ENCODE results near the gene CD248. TPM values are rescaled to one million over a fixed set of nuclear protein-coding genes. Genes with fewer than 3 reads are reported as not detected.

Gene CD248
- total RNA-seq, 2 experiments from 2014 or later: 3.3 to 3.4 TPM

GRCh38 chr11:66339162-66339675, 22.4 kb upstream of the CD248 start:
- peaks cover 36% of the 10 kb centered on the region for H3K4me1 Mint-ChIP-seq (ENCODE audit: low read depth)
- POLR2A ChIA-PET: no interaction called here
- Histone ChIP-seq H3K4me1 (ENCODE audit: insufficient read depth, low read length) (peaks cover 39% of the 10 kb centered on the region), H3K9me3 (ENCODE audit: control insufficient read depth in 1 of 2, insufficient read depth in 1 of 2, low read length in 2 of 2) (no peaks in the 10 kb centered on the region), H3K4me3 (ENCODE audit: low read length) (no peak overlapping the region), H3K36me3 (ENCODE audit: insufficient read depth, low read length) (peaks cover 55% of the 10 kb centered on the region), H3K27ac (ENCODE audit: low read depth in 1 of 2, low read length in 2 of 2) (no peak overlapping the region), H3K27me3 (ENCODE audit: control insufficient read depth in 1 of 2, insufficient read depth in 2 of 2, low read length in 2 of 2) (no peaks in the 10 kb centered on the region)
- H3K27me3 Mint-ChIP-seq: no peaks in the 10 kb centered on the region
- ATAC-seq (ENCODE audit: poor library complexity) (no peak), DNase-seq (no peak)
- no peak for TF ChIP-seq CTCF (IDR thresholded peaks at IDR 0.05)
- intact Hi-C loops (cut with DNase I, micrococcal nuclease): no loop called here
- no peaks in the 10 kb centered on the region for H3K9me3 Mint-ChIP-seq
- CTCF ChIA-PET: no interaction called here
- H3K27ac Mint-ChIP-seq: no peak overlapping the region
- no peak overlapping the region for H3K4me3 Mint-ChIP-seq
- peaks cover 59% of the 10 kb centered on the region for H3K36me3 Mint-ChIP-seq (ENCODE audit: low read depth)

GRCh38 chr11:66338276-66339161, 21.7 kb upstream of the CD248 start:
- TF ChIP-seq CTCF (IDR thresholded peaks at IDR 0.05): no peak
- no peak overlapping the region for H3K27ac Mint-ChIP-seq
- CTCF ChIA-PET: interaction anchor here (1.3 kb wide), 1 partner anchor 51 kb away, joined by 4 read pairs; no protein-coding TSS in a partner anchor
- H3K9me3 Mint-ChIP-seq: no peaks in the 10 kb centered on the region
- Histone ChIP-seq H3K36me3 (ENCODE audit: insufficient read depth, low read length) (peaks cover 55% of the 10 kb centered on the region), H3K27me3 (ENCODE audit: control insufficient read depth in 1 of 2, insufficient read depth in 2 of 2, low read length in 2 of 2) (no peaks in the 10 kb centered on the region), H3K4me1 (ENCODE audit: insufficient read depth, low read length) (peaks cover 32% of the 10 kb centered on the region), H3K4me3 (ENCODE audit: low read length) (no peak overlapping the region), H3K9me3 (ENCODE audit: control insufficient read depth in 1 of 2, insufficient read depth in 1 of 2, low read length in 2 of 2) (no peaks in the 10 kb centered on the region), H3K27ac (ENCODE audit: low read depth in 1 of 2, low read length in 2 of 2) (no peak overlapping the region)
- H3K27me3 Mint-ChIP-seq: no peaks in the 10 kb centered on the region
- H3K4me1 Mint-ChIP-seq (ENCODE audit: low read depth): peaks cover 29% of the 10 kb centered on the region
- H3K36me3 Mint-ChIP-seq (ENCODE audit: low read depth): peaks cover 55% of the 10 kb centered on the region
- POLR2A ChIA-PET: interaction anchor here (1.7 kb wide), 1 partner anchor 26 kb away, joined by 8 read pairs; no protein-coding TSS in a partner anchor
- no peak overlapping the region for H3K4me3 Mint-ChIP-seq
- no peak for ATAC-seq (ENCODE audit: poor library complexity)
- DNase-seq: peak in 1 of 14 experiments; percentile 26
- intact Hi-C loops (cut with DNase I, micrococcal nuclease): no loop called here

- H3K27me3 Mint-ChIP-seq: no peaks in the 10 kb centered on the region
- H3K4me3 Mint-ChIP-seq: peak overlapping the region; percentile 89
- no peak for TF ChIP-seq CTCF (IDR thresholded peaks at IDR 0.05)
- peaks cover 28% of the 10 kb centered on the region for H3K4me1 ChIP-seq (ENCODE audit: insufficient read depth, low read length)
- no peaks in the 10 kb centered on the region for H3K27me3 ChIP-seq (ENCODE audit: control insufficient read depth in 1 of 2, insufficient read depth in 2 of 2, low read length in 2 of 2)
- ATAC-seq (ENCODE audit: poor library complexity) (no peak), DNase-seq (peak in 1 of 14 experiments; percentile 24)
- H3K9me3 ChIP-seq (ENCODE audit: control insufficient read depth in 1 of 2, insufficient read depth in 1 of 2, low read length in 2 of 2): no peaks in the 10 kb centered on the region
- peaks cover 50% of the 10 kb centered on the region for H3K36me3 ChIP-seq (ENCODE audit: insufficient read depth, low read length)
- ChIA-PET POLR2A (interaction anchor here (1.1 to 3.0 kb wide), 4 partner anchors 8 to 292 kb away, joined by 3 to 16 read pairs (median 9); partner anchors contain the start of gene BRMS1), CTCF (interaction anchor here (1.3 kb wide), 1 partner anchor 52 kb away, joined by 4 read pairs; no protein-coding TSS in a partner anchor)
- no peaks in the 10 kb centered on the region for H3K9me3 Mint-ChIP-seq
- H3K4me1 Mint-ChIP-seq (ENCODE audit: low read depth): peaks cover 19% of the 10 kb centered on the region
- no peak overlapping the region for H3K4me3 ChIP-seq (ENCODE audit: low read length)
- H3K27ac Mint-ChIP-seq: peak overlapping the region; percentile 49
- peaks cover 44% of the 10 kb centered on the region for H3K36me3 Mint-ChIP-seq (ENCODE audit: low read depth)
- no peak overlapping the region for H3K27ac ChIP-seq (ENCODE audit: low read depth in 1 of 2, low read length in 2 of 2)
- intact Hi-C loops (cut with DNase I, micrococcal nuclease): no loop called here
Observed at GRCh38 chr11:66337103-66337899, 20.5 kb upstream of the CD248 start.

Measured in CD4-positive, alpha-beta T cell (primary cell).